ENCODE measurements around the gene ITGA11.

ITGA11 gene

GRCh38 chr15:68262514-68263356, 169.2 kb downstream of the ITGA11 start:
- DNase-seq: no peak

GRCh38 chr15:68261980-68262379, 170.0 kb downstream of the ITGA11 start:
- no peak for DNase-seq

GRCh38 chr15:68261241-68261640, 170.7 kb downstream of the ITGA11 start:
- no peak for DNase-seq

- no peak for DNase-seq
Measured at GRCh38 chr15:68259883-68260282, 172.1 kb downstream of the ITGA11 start.

- DNase-seq: no peak
Measured at GRCh38 chr15:68258692-68259091, 173.3 kb downstream of the ITGA11 start.

- DNase-seq: peak; percentile 88
Measured at GRCh38 chr15:68256675-68257450, 175.1 kb downstream of the ITGA11 start.

GRCh38 chr15:68252925-68253534, 178.9 kb downstream of the ITGA11 start:
- no peak for DNase-seq

GRCh38 chr15:68249058-68249713, 182.8 kb downstream of the ITGA11 start:
- DNase-seq: no peak
